Measurements from ENCODE around the gene SDHC. TPM values are rescaled to one million over a fixed set of nuclear protein-coding genes. Genes with fewer than 3 reads are reported as not detected.
"Not testable (repeated sequence)": the region's sequence is repeated elsewhere in the genome, so short reads cannot be mapped to it uniquely, and the experiment has no call there.

Gene SDHC
- total and polyA plus RNA-seq, 9 donors = 12.6 to 327 (median 126) TPM

DNA sequence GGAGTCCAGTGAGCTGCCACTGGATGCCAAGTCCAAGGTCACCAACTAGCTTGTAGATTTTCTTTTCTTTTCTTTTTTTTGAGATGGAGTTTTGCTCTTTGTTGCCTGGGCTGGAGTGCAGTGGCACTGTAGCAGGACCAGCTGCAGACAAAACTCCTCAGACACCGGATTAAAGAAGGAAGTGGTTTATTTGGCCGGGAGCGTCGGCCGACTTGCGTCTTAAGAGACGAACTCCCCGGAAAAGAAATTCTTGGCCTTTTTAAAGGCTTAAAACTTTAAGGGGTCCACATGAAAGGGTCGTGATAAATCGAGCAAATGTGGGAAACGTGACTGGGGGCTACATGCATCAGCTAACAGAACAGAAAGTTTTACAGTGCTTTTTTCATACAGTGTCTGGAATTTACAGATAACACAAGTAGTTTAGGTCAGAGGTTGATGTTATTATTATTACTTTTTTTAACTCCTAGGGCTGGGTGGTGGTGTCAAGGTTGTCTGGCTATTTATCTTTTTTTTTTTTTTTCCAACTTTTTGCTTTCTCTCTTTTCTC is 89.9 kb downstream of the SDHC start:
- WGBS, 3 donors = 24 to 50% (median 31%) methylated on average over 11 of the region's 11 CpGs
- TF ChIP-seq CTCF (IDR thresholded peaks at IDR 0.05) = no peak
- no peak for TF ChIP-seq POLR2A (IDR thresholded peaks at IDR 0.05)
- no peak for TF ChIP-seq EP300 (IDR thresholded peaks at IDR 0.05)
- Histone ChIP-seq H3K4me1 (ENCODE audit: insufficient read depth) (peaks cover 4% of the 10 kb centered on the region), H3K27me3 (no peaks in the 10 kb centered on the region), H3K36me3 (no peaks in the 10 kb centered on the region), H3K27ac (no peak overlapping the region), H3K9me3 (no peaks in the 10 kb centered on the region), H3K4me3 (no peak overlapping the region)
- DNase-seq = no peak
- intact Hi-C loops (cut with DNase I) = loop anchor here in 1 of 4 donors (10.0 kb wide), 1 partner anchor 121 kb away; the partner anchor contains the start of gene HSPA6

GRCh38 chr1:161406551-161406950 is 92.4 kb downstream of the SDHC start:
- DNase-seq; H3K27ac ChIP-seq; H3K9me3 ChIP-seq; H3K4me3 ChIP-seq; H3K27me3 ChIP-seq; H3K4me1 ChIP-seq (ENCODE audit: insufficient read depth); H3K36me3 ChIP-seq: not testable (repeated sequence)
- WGBS, 3 donors = 93 to 96% (median 96%) methylated on average over 17 of the region's 17 CpGs
- intact Hi-C loops (cut with DNase I) = loop anchor here in 1 of 4 donors (10.0 kb wide), 1 partner anchor 118 kb away; the partner anchor contains the start of gene HSPA6

DNA sequence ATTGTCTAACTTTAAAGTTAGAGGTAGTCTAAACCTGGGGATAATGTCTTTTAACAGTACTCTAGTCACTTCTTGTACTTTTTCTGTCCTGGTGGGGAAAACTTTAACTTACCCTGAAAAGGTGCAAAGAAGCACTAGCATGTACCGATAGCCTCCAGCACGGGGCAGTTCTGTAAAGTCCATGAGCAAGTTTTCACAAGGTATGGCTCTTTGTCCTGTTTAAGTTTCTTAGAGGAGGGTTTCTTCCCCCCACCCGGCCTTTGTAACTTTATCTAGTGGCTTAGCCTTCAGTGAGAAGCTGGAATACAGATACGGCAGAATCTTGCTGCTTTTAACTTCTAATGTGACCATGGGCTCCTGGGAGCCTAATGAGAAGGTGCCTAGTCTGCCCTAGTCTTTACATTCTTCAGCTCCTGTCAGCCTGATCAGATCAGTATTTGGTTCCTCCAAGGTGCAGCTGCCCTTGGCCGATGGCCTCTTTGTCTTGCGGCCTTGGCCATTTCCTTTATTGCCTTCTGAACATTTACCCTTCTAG is 93.3 kb downstream of the SDHC start:
- TF ChIP-seq CTCF (IDR thresholded peaks at IDR 0.05) = no peak
- WGBS, 3 donors = 79 to 86% (median 83%) methylated on average over 6 of the region's 6 CpGs
- no peaks in the 10 kb centered on the region for H3K27me3 ChIP-seq
- no peaks in the 10 kb centered on the region for H3K36me3 ChIP-seq
- H3K9me3 ChIP-seq = no peaks in the 10 kb centered on the region
- H3K4me1 ChIP-seq (ENCODE audit: insufficient read depth) = peaks cover 2% of the 10 kb centered on the region
- no peak overlapping the region for H3K27ac ChIP-seq
- DNase-seq = no peak
- intact Hi-C loops (cut with DNase I) = loop anchor here in 1 of 4 donors (10.0 kb wide), 1 partner anchor 117 kb away; the partner anchor contains the start of gene HSPA6
- H3K4me3 ChIP-seq = no peak overlapping the region

DNA sequence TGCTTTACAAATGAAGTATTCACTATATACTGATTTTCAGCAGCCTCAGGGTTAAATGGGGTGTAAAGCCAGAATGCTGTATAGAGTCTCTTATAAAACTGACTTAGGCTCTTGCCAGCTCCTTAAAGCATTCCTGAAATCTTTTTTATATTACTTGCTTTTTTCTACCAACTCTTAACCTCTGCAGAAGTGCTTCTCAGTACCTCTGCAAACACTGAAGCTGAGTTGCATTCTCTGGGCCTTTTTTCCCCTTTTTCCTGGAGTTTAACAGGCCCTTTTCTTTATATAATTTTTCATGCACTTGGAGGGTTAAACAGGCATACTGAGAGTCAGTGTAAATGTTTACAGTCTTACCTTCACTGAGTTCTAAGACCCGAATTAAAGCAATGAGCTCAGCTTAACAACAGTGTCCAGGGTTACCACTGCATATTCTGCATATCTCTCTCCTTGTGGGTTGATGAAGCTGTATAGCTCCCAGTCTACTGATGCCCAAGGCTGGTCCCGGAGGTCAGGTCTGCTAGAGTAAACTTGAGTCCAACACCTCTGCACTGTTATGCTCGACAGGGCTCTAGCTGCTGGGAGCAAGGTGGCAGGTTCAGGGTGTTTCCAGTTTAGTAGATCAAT is 94.4 kb downstream of the SDHC start:
- no peak for DNase-seq
- Histone ChIP-seq H3K9me3 (no peaks in the 10 kb centered on the region), H3K27me3 (no peaks in the 10 kb centered on the region), H3K4me3 (no peak overlapping the region), H3K27ac (no peak overlapping the region), H3K4me1 (ENCODE audit: insufficient read depth) (peaks cover 2% of the 10 kb centered on the region), H3K36me3 (no peaks in the 10 kb centered on the region)
- TF ChIP-seq POLR2A (IDR thresholded peaks at IDR 0.05) (no peak), CTCF (IDR thresholded peaks at IDR 0.05) (no peak), EP300 (IDR thresholded peaks at IDR 0.05) (no peak)
- WGBS, 3 donors = 40 to 52% (median 52%) methylated on average over 3 of the region's 3 CpGs
- intact Hi-C loops (cut with DNase I) = loop anchor here in 1 of 4 donors (10.0 kb wide), 1 partner anchor 116 kb away; the partner anchor contains the start of gene HSPA6

- H3K36me3 ChIP-seq; H3K9me3 ChIP-seq; H3K4me3 ChIP-seq; H3K27me3 ChIP-seq; H3K27ac ChIP-seq; H3K4me1 ChIP-seq (ENCODE audit: insufficient read depth); DNase-seq: not testable (repeated sequence)
- intact Hi-C loops (cut with DNase I) = loop anchor here in 1 of 4 donors (10.0 kb wide), 1 partner anchor 115 kb away; the partner anchor contains the start of gene HSPA6
- 68 to 82% (median 75%) methylated on average over 13 of the region's 13 CpGs for WGBS, 3 donors
Observed at GRCh38 chr1:161409848-161410635, 95.9 kb downstream of the SDHC start.

DNA sequence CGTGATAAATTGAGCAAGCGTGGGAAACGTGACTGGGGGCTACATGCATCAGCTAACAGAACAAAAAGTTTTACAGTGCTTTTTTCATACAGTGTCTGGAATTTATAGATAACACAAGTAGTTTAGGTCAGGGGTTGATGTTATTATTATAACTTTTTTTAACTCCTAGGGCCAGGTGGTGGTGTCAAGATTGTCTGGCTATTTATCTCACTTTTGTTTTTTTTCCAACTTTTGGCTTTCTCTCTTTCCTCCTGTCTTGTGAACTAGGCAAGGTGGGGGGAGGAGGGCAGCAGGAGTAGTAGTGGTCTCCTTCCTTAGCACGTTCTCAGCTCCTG is 96.4 kb downstream of the SDHC start:
- H3K4me1 ChIP-seq (ENCODE audit: insufficient read depth); intact Hi-C loops (cut with DNase I); H3K27ac ChIP-seq; H3K36me3 ChIP-seq; DNase-seq; H3K9me3 ChIP-seq; H3K27me3 ChIP-seq; H3K4me3 ChIP-seq: not testable (repeated sequence)
- 55 to 65% (median 56%) methylated on average over 4 of the region's 4 CpGs for WGBS, 3 donors

Measured in ovary (tissue), 9 donors.